ENCODE measurements around the gene DCST2.

DCST2 gene

DNA sequence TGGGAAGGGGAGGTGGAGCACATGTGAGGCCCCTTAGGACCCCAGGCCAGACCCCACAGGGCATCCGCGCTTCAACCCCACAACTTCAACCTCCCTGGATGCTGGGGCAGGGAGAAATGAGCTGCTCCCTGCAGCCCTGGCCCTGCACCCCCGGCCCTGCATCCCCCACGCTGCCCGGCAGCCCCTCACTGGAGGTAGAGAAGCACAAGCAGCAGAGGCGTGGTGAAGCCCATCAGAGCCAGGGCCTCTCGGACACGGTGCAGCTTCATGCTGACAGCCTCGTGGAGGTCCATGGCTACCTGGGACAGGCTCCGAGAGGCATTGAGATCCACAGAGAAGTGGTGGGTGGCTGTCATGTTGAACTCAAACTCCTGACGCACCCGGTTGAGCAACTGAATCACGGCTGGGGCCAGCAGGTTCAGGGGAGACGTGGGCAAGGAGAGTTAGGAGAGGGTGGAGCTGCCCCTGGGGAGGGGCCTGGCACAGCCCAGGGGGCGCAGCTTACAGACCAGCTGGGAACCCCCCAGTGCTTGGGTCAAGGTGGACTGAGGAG lies 3.3 kb downstream of the DCST2 start:
- in situ Hi-C loops (cut with HindIII; ENCODE audit: low sequenced_read_pairs): no loop called here

DNA sequence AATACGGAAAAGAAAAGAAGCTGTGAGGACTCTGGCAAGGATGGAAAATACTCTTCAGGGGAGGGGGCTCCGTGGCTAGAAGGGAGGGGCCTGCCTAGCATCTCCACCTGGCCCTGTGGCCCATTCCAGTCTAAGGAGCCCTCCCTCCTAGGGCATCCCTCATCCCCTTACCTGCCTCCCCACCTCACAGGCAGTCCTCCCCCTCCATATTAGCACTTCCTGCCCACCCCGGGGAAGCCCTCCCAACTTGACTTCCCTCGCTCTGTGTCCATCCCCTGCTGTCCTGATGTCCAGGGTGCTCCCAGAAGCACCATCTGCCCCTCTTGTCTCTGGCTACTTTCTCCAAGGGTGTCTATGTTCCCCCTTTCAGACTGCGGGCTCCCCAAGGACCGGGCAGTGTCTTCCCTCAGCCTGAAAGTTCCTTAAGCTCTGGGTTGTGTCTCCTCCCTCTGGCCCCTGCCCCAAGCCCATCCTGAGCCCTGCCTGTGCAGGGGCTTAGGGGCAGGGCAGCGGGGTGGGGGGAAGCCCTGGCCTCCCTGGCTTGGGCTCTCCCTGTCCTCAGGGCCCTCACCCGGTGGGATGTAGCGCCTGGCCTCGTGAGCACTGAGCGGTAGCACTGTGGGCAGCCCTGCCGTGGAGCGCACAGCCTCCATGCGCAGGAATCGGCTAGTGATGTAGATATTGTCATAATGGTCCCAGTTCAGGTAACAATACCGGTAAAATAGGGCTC lies 3.9 kb downstream of the DCST2 start:
- in situ Hi-C loops (cut with HindIII; ENCODE audit: low sequenced_read_pairs): no loop called here

GRCh38 chr1:155026588-155026987 lies 7.0 kb downstream of the DCST2 start:
- in situ Hi-C loops (cut with HindIII; ENCODE audit: low sequenced_read_pairs): no loop called here

GRCh38 chr1:155026154-155026553 lies 7.4 kb downstream of the DCST2 start:
- in situ Hi-C loops (cut with HindIII; ENCODE audit: low sequenced_read_pairs): no loop called here

- in situ Hi-C loops (cut with HindIII; ENCODE audit: low sequenced_read_pairs): loop anchor here (5.0 kb wide), 1 partner anchor 38 kb away; the partner anchor contains the start of gene EFNA4
Measured at GRCh38 chr1:155024315-155024714, 9.3 kb downstream of the DCST2 start.

- in situ Hi-C loops (cut with HindIII; ENCODE audit: low sequenced_read_pairs): loop anchor here (5.0 kb wide), 1 partner anchor 39 kb away; the partner anchor contains the start of gene EFNA4
Measured at GRCh38 chr1:155023627-155024026, 10.0 kb downstream of the DCST2 start.

DNA sequence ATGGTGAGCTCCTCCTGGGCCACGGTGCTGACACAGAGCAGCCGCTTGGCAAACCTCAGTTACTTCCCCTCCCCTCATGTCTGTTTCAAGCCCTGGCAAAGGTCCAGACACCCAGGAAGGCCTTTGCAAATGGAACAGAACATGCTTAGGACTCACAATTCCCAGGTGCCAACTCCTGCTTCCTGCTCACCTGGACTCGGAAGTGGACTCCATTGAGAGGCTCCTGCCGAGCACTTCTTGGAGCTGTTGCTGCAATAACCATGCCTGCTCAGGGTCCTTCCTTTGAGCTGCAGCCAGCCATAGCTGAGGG lies 10.7 kb downstream of the DCST2 start:
- in situ Hi-C loops (cut with HindIII; ENCODE audit: low sequenced_read_pairs): loop anchor here (5.0 kb wide), 1 partner anchor 39 kb away; the partner anchor contains the start of gene EFNA4

- in situ Hi-C loops (cut with HindIII; ENCODE audit: low sequenced_read_pairs): loop anchor here (5.0 kb wide), 1 partner anchor 40 kb away; the partner anchor contains the start of gene EFNA4
Measured at GRCh38 chr1:155022136-155022926, 11.2 kb downstream of the DCST2 start.

DNA sequence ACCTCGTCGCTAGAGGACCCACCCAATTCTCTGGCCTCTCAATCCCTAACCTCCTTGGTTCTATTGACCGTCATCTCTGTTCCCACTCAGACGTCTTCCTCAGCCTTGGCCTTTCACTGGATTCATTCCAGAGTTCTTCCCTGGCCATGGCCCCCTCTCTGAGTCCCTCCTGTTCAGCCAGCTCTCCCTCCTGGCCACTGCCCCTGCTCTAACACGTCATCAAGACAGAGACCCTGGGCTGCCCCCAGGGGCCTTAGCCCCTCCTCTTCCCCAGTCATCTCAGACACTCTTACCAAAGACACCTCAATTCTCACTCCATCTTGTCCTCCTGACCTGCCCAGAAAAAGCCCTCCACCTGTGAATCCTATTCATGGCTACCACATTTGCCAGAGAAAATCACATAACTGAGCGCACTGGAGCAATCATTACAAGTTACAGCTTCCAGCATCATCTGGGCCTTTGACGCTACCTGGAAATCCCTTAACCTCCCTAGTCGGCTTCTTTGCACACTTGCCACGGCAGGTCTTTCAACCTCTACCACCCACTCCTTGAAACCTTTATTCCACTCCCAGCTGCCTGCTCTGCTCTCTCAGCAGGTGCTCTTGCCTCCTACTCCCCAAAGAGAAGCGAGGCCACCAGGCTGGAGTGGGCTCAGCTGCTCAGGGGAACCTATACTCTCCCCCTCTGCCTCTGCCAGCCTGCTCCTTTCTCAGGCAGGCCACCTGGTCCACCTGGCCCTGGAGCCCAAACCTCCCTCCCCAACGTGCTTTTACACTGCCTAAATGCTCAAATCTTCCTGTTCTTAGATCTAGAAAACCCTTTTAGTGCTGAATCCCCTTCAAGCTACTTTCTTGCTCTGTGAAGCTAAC lies 14.0 kb downstream of the DCST2 start:
- in situ Hi-C loops (cut with HindIII; ENCODE audit: low sequenced_read_pairs): loop anchor here (5.0 to 10.0 kb wide), 3 partner anchors 43 to 145 kb away; partner anchors contain the start of genes EFNA4 and KCNN3

DNA sequence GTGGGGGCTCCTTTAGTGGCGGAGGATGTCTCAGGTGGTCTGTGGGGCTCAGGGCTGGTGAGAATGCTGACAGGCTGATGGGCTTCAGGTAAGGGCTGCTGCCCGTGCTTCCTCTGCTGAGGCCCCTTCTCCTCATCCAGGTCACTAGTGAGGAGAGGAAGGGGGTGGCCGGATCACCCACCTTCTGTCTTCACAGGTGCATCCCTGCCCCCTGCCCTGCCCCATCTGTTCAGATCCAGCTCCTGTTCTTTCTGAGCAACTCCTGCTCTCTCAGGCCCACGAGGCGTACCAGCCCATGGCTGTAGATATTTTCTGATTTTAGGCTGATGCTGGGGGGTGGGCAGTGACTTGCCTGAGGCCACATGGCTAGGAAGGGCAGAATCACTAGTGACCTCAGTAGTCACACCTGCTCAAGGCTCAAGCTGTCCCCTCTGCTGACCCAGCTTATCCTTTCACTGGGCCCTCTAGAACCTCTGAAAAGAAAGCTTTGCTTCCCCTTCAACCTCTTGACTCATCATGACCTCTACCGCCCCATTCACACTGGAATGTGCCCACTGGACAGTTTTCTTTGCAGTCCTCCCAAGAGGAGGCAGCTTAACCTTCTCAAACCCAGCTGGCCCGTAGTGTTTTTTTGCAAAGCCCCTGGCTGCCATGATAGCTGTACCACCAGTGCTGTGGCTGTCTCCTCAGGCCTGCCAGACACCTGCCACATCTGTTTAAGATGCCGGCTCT lies 14.8 kb downstream of the DCST2 start:
- in situ Hi-C loops (cut with HindIII; ENCODE audit: low sequenced_read_pairs): loop anchor here (10.0 kb wide), 2 partner anchors 104 to 144 kb away; partner anchors contain the start of gene KCNN3

GRCh38 chr1:155017946-155018316 lies 15.7 kb downstream of the DCST2 start:
- in situ Hi-C loops (cut with HindIII; ENCODE audit: low sequenced_read_pairs): loop anchor here (10.0 kb wide), 2 partner anchors 103 to 143 kb away; partner anchors contain the start of gene KCNN3

DNA sequence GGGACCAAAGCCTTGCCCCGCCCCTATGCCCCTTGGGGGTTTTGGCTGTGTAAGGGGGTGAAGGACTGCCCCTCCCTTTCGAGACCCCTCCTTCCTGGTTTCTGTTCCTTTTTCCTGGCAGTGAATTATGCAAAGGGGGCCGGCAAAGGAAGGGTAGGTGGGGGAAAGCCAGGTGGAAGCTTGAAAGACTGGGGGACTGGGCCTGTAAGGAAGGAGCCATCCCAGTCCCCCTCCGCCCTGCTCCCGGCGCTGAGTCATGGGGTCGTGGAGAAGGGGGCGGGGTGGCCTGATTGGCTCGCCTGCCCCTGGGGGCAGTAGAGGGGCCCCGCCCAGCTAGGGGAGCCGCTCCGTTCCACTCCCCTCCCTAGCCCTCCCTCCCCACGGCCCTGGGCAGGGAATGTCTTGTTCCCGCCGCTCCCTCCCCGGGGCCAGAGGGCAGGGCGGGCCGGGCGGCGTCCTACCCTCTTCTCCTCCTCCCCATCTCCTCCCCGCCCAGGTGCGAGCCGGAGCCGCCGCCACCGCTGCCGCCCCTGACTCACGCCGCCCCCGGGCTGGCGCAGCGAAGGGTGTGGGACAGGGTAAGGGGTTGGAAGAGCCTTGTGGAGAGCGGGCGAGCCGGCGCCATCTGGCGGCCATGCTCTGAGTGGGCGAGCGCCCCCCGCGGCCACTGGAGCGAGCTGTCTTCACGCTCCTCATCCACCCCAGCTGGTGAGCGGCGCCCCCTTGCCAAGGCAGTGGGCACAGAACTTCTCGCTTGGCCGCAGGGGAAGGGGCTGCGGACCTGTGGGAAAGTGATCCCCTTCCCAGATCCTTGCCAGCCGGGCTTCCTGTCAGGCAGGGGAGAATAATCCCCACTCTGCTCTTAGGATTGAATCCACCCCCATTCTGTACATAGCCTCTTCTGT lies 16.3 kb downstream of the DCST2 start:
- in situ Hi-C loops (cut with HindIII; ENCODE audit: low sequenced_read_pairs): loop anchor here (10.0 kb wide), 2 partner anchors 102 to 142 kb away; partner anchors contain the start of gene KCNN3

DNA sequence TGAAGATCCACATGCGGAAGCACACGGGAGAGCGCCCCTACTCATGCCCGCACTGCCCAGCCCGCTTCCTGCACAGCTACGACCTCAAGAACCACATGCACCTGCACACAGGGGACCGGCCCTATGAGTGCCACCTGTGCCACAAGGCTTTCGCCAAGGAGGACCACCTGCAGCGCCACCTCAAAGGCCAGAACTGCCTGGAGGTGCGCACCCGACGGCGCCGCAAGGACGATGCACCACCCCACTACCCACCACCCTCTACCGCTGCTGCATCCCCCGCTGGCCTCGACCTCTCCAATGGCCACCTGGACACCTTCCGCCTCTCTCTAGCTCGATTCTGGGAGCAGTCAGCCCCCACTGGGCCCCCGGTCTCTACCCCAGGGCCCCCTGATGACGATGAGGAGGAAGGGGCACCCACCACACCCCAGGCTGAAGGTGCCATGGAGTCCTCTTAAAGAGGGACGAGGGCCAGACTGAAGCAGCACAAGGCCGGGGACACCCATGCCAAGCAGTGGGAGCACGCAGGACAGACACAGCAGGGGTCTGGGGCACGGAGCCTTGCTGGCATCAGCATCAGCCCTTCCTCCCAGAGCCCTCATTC lies 17.2 kb downstream of the DCST2 start:
- in situ Hi-C loops (cut with HindIII; ENCODE audit: low sequenced_read_pairs): loop anchor here (10.0 kb wide), 2 partner anchors 102 to 142 kb away; partner anchors contain the start of gene KCNN3

DNA sequence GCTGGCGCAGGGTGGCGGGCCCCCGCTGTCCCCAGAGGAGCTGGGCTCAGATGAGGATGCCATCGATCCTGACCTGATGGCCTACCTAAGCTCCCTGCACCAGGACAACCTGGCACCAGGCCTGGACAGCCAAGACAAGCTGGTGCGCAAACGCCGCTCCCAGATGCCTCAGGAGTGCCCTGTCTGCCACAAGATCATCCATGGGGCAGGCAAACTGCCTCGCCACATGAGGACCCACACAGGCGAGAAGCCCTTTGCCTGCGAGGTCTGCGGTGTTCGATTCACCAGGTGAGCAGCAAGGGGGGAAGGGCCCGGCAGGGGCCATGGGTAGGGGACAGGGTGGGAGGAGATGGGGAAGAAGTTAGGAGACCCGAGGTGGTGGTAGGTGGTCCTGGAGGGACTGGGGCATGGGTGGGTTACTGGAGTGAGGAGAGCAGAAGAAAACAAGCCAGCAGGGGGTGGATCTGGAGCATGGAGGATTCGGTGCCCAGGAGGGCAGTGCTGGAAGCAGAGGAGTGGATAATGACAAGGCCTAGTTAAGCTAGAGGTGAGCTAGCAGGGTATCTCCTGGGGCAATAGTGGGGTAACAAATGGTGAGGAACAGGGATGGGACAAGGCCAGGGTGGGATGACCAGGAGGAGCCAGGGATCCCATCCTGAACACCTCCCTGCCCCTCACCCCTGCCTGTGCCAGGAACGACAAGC lies 17.9 kb downstream of the DCST2 start:
- in situ Hi-C loops (cut with HindIII; ENCODE audit: low sequenced_read_pairs): loop anchor here (10.0 kb wide), 2 partner anchors 101 to 141 kb away; partner anchors contain the start of gene KCNN3

GRCh38 chr1:155014709-155015508 lies 18.7 kb downstream of the DCST2 start:
- in situ Hi-C loops (cut with HindIII; ENCODE audit: low sequenced_read_pairs): loop anchor here (5.0 to 10.0 kb wide), 3 partner anchors 58 to 140 kb away; partner anchors contain the start of genes KCNN3 and PBXIP1

DNA sequence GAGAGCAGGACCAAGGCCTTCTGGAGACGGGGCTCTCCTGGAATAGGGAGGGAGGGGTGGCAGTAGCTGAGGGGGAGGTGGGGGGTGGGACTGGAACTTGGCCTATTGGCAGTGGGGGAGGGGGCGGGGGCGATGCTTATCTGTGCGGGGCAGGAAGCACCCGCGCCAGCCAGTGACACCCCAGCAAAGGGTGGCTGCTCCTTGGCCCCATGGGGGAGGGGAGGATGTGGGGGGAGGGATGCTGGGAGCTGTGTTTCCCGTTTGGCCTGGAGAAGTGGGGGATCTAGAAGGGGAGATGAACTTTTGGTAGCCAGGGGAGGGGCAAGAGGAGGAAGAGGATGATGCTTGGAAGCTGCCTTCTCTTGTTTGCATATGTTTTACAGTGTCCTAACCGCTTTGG lies 19.9 kb downstream of the DCST2 start:
- in situ Hi-C loops (cut with HindIII; ENCODE audit: low sequenced_read_pairs): loop anchor here (5.0 to 10.0 kb wide), 3 partner anchors 56 to 139 kb away; partner anchors contain the start of genes KCNN3 and PBXIP1

Data from endothelial cell of hepatic sinusoid (primary cell).